GM12874 (cell line): Measurements from ENCODE around the gene SMURF2.

Experiments
- CTCF ChIP-seq: IDR thresholded peaks from 2 replicates; pipeline ENCODE4 v1.5.1; 2011; ENCODE audit warnings: low read depth, mild to moderate bottlenecking, control low read depth, low read length, moderate library complexity; ENCODE audit not compliant: insufficient read depth

SMURF2 gene

GRCh38 chr17:64504769-64505339 lies 157.3 kb downstream of the SMURF2 start:
- TF ChIP-seq CTCF = no peak

DNA sequence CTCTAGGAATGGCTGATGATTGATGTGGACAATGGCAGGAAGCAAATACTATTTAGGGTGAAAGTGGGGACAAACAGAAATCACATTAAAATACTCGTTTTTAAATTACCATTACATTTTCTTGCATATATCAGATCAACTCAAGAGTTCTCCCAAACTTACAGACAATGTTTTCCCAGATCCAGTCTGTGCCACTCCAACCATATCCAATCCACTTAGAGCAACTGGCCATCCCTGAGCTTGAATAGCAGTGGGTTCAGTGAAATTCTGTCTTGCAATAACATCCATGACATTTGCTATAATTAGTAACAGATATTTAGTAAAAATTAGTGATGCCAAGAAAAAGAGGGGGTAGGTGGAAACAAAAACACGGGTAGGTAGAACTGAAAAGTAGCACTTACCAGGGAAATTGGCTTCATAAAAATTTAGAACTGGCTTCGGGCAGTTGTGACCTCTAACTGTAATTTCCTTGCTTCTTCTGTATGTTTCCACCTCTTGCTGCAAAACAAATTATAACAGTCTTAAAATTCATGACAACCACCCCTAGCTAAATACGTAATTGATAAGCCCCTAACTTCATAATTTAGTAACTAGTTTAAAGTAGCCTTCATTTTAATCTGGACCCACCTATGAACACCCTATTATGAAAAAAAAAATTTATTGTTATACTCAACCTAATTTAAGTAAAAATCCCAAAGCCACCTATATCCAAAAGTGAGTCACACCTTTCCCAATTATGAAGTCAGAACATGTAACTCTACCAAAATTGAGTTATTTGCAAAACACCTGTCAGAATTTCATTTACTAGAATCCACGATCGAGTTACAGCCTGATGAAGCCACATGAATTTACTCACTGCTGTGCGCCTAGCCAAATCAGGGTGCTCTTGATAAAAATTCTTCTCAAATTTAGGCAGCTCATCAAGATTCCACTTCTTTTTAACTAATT lies 158.0 kb downstream of the SMURF2 start:
- no peak for TF ChIP-seq CTCF

- no peak for TF ChIP-seq CTCF
Measured at GRCh38 chr17:64503341-64503740, 158.8 kb downstream of the SMURF2 start.

GRCh38 chr17:64502809-64503208 lies 159.3 kb downstream of the SMURF2 start:
- no peak for TF ChIP-seq CTCF

DNA sequence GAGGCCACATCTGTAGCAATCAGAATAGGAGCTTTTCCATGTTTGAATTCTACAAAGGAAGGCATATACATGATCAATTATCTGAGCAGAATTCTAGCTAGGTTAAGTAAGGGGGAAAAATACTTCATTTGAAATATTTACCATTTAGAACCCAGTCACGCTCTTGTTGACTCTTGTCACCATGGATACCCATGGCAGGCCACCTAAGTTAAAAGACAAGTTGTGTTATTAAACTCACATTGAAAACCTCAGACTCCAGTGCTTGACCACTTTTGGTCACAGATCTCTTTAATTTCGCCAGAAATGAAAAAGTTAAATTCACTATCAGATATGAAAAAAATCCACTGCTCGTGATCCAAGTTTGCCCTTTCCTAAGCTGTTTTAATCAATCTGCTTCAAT lies 160.1 kb downstream of the SMURF2 start:
- TF ChIP-seq CTCF = no peak

DNA sequence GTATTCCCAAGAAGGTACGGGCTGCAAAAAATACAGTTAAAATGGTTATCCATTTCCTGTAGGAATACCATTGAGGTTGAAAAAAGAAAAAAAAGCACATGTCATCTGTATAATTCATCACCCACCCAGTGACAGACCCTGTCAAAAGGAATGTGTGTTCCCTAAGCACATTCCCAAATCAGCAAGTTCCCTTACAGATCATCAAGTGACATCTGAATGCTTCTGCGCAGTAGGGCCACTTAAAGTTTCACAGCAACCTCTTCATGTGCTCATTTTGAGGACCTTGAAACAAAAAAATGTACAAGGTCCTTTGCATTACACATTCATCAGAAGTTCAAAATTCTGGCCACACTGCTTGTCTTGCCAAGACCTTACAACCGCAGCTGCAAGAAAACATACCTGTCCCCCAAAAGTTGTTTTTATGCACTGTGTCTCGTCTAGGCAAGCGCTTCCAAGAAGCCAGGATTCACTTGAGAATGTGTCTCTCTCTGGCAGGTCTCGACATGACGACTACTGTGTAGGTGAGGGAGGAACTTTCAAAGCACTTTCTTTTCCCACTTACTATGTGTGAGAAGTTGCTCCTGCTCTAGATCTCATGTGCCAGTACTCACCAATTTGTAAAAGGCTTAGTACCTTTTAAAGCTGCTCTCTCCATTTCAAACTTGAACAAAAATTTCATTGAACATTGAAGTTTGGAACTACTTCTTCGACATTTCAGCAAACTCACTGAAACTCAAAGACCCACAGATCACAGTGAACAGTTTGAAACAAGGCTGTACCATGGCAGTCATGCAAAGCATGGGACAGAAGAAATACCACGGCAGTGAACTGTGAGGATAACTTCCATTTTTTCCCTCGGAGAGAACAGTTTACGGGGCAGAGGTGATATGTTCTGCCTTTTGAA lies 161.0 kb downstream of the SMURF2 start:
- no peak for TF ChIP-seq CTCF

- no peak for TF ChIP-seq CTCF
Measured at GRCh38 chr17:64500487-64500859, 161.6 kb downstream of the SMURF2 start.
